CMK (cell line): Measurements from ENCODE around the gene UCN3.
"Not testable (repeated sequence)": the region's sequence is repeated elsewhere in the genome, so short reads cannot be mapped to it uniquely, and the experiment has no call there.

ENCODE experiments used
- DNase-seq: peaks from one replicate; pipeline ENCODE4 v3.0.0-alpha.2; 2010; ENCODE audit warnings: low read depth

UCN3 gene

DNA sequence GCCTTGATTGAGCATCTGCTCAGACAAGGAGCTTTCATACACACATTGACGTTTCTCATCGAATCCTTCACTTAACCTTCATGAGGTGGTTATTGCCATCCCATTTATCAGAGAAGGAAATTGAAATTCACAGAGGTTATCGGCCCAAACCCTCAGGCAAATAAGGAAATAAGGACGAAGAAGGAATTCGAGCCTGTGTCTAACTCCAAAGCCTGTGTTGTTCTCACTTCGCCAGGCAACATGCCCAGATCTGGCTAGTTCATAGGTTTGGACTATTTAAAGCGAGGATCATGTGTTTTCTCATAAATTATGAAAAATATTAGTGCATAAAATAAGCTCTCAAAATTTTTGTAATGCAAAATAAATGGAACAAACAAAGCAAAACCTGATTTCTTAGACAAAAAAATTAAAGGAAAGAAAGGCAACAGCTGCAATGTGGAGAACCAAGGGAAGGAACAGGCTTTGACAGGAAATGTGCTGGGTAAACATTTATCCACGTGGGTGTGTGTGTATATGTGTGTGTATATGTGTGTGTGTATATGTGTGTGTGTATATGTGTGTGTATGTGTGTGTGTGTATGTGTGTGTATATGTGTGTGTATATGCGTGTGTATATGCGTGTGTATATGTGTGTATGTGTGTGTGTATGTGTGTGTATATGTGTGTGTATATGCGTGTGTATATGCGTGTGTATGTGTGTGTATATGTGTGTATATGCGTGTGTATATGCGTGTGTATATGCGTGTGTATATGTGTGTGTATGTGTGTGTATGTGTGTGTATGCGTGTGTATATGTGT, 4.8 kb downstream of the UCN3 start:
- no peak for DNase-seq

- no peak for DNase-seq
Observed at GRCh38 chr10:5370493-5371352, 6.0 kb downstream of the UCN3 start.

GRCh38 chr10:5373307-5373706, 8.5 kb downstream of the UCN3 start:
- no peak for DNase-seq

DNA sequence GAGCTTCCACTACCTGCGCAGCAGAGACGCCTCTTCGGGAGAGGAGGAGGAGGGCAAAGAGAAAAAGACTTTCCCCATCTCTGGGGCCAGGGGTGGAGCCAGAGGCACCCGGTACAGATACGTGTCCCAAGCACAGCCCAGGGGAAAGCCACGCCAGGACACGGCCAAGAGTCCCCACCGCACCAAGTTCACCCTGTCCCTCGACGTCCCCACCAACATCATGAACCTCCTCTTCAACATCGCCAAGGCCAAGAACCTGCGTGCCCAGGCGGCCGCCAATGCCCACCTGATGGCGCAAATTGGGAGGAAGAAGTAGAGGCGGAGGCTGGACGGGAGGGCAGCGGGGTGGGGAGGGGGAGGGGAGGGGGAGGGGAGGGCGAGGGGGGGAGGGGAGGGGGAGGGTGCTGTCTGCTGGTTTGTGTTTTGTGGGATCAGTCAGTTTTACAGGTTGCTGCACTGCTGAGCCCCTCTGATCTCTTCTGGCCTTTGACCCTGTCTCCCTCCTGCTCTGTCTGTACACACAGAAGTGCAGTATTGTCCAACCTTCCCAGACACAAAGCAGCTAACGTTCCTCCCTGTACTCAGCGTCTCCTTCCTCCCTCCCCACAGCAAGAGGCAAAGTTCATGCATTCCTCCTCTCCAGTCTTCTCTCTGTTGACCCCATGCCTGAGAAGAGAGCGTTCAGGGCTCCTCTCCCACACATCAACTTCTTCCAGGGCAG, 9.3 kb downstream of the UCN3 start:
- DNase-seq = no peak

DNA sequence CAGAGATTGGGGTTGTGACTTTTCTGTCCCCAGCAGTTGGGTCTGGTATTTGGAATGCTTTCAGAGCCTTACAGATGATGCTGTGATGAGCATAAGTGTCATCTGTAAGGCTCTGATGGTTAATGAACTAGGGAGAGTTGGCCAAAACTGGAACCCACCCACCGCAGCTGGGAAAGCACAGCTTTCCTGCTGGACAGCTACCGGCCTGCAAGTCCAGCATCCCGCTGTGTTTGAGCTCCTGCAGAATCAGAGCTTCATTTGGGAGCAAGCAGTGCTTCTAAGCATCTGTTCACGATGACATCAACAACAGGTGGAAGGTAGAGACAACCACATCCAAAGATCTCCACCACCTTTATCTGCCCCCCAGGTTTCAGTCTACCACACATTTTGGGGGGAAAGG, 11.7 kb downstream of the UCN3 start:
- DNase-seq = no peak

DNA sequence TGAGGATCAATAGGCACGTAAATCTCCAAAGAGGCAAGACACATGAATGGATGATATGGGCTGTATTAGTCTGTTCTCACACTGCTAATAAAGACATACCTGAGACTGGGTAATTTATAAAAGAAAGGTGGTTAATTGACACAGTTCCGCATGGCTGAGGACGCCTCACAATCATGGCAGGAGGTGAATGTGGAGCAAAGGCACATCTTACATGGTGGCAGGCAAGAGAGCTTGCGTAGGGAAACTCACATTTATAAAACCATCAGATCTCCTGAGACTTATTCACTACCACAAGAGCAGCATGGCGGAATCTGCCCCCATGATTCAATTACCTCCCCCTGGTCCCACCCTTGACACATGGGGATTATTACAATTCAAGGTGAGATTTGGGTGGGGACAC, 14.4 kb downstream of the UCN3 start:
- not testable (repeated sequence) for DNase-seq

- DNase-seq = not testable (repeated sequence)
Observed at GRCh38 chr10:5380395-5380794, 15.6 kb downstream of the UCN3 start.

DNA sequence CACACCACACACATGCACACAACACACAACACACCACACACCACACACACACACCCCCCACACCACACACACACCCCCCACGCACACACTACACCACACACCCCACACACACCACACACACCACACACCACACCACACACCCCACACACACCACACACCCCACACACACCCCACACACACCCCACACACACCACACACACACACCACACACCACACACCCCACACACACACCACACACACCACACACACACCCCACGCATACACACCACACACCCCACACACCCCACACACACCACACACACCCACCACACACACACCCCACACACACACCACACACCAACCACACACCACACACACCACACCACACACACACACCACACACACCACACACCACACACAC, 16.4 kb downstream of the UCN3 start:
- DNase-seq = no peak

DNA sequence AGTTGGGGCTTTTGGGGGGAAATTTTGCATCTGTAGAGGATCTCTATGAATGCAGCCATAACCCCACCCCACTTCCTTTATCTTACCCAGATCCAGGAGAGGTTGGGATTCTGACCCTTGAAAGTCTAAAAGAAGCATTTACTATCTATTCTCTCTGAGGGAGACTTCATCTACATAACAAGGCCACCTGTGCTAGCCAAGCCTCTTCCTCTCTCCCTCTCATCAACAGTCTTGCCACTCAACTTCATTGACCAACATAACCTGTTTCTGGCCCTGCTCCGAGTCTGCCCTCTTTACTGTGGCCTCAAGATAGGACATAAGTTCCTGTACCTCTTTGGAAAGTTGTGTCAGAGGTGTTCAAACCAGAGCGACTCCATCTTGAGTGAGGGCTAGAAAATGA, 20.5 kb downstream of the UCN3 start:
- no peak for DNase-seq

GRCh38 chr10:5387169-5387568, 22.4 kb downstream of the UCN3 start:
- no peak for DNase-seq

GRCh38 chr10:5390607-5391205, 25.9 kb downstream of the UCN3 start:
- no peak for DNase-seq

- no peak for DNase-seq
Observed at GRCh38 chr10:5391790-5392189, 27.0 kb downstream of the UCN3 start.

DNA sequence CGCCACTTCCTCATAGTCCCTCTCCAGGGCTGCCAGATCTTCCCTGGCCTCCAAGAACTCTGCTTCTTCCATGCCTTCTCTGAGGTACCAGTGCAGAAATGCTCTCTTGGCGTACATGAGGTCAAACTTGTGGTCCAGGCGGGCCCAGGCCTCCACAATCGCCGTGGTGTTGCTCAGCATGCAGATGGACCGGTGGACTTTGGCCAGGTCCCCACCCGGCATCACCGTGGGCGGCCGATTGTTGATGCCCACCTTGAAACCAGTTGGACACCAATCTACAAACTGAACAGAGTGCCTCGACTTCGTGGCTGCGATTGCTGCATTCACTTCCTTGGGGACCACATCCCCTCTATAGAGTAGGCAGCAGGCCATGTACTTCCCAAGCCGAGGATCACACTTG, 28.8 kb downstream of the UCN3 start:
- no peak for DNase-seq

GRCh38 chr10:5395168-5395567, 30.4 kb downstream of the UCN3 start:
- no peak for DNase-seq

DNA sequence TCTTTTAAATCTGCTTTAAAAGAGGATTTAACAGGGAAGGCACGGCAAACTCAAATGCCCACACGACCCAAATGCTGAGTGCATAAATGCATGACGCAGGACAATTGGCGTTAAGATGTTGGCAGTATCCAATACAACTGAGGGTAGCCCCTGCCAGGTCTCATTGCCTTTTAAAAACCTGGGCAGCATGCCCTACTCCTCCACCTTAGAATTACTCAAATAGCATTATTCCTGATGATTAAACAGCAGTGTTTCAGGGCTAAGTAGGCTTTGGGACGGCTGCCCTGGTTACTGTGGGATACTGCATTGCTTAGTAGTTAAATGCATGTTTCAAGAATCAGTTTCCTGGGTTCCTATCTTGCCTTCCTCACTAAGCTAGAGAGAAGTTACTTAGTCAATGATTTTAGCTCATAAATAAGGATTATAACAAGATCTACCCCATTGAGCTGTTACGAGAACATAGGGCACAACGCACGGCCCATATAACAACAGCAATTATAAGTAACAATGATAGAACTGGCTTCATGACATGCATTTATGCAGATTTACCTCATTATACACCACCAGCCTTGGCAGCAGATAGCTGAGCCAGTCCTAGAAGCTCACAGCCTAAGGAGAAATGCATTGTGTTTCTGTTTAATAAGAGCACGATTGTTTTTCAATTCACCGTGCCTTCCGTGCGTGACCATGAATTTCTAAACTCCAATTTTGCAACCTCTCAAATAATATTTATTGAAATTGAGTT, 32.0 kb downstream of the UCN3 start:
- DNase-seq = no peak

- DNase-seq = no peak
Observed at GRCh38 chr10:5399332-5399731, 34.6 kb downstream of the UCN3 start.

DNA sequence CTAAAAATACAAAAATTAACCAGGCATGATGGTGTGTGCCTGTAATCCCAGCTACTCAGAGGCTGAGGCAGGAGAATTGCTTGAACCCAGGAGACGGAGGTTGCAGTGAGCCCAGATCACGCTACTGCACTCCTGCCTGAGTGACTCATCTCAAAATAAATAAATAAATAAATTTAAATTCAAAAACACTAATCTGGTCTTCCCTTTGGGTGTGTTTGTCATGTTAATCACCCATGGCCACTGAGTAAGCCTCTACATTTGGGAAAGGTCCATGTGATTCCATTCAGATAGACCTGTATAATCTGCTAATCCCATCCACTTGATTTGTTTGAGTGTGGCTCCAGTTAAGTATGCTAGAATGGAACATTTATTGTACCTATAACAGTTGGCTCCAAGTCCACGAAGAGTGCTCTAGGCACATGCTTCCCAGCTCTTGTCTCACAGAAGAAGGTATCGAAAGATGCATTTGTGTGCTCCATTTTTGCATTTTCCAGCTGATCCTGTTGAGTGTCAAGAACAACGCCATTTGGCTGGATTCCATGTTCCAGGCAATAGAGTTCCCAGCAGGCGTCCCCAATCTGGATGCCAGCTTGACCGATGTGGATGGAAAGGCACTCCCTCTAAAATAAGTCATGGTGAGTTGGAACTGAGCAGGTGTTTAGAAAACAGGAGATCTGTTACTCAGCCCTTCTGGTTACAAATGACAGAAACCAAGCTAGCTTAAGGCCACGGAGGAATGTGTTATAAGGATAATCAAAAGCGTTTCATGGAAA, 35.9 kb downstream of the UCN3 start:
- DNase-seq = no peak

DNA sequence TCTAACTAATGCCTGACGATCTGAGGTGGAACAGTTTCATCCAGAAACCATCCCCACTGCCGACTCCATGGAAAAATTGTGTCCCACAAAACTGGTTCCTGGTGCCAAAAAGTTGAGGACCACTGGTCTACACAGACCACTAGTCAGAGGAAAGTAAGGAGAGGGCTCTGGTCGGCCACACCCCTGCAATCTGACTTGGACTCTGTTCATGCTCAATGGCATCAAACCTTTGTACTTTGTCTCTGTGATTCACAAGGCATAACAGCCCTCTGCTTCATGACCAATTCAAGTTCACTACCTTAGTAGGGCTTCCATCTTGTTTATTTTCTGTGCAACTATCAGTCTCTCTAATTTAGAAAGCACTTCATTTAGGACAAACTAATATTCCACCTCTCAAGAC, 38.0 kb downstream of the UCN3 start:
- DNase-seq = no peak

GRCh38 chr10:5404208-5405041, 39.7 kb downstream of the UCN3 start, which contains the start of gene TUBAL3:
TSS of gene TUBAL3 (minus strand) at chr10:5404828. CDS start at chr10:5404792, 36 bp downstream.
- no peak for DNase-seq

DNA sequence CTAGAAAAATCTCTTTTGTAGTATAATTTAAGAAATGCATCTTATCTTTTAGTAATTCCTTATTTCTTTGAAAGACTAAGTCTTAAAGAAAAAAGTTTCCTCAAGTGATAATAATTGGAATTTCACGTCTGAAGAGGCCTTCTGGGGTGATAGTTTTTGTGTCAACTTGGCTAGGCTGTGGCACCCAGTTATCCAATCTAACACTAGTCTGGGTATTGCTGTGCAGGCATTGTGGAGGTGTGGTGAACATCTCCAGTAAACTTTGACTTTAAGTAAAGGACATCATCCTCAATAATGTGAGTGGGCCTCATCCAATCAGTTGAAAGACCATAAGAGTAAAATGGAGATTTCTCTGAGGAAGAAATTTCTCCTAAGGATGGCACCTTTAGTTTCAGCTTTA, 42.2 kb downstream of the UCN3 start:
- DNase-seq = no peak
